Parathyroid adenoma (tissue), 2 donors: ENCODE data around the gene SPON1.

Source experiments
- H2AFZ ChIP-seq: fragments of 300-600 bp; sonication (generic); one replicate; pipeline ENCODE4 v1.7.0; 2017; ENCODE audit warnings: antibody characterized with exemption, mild to moderate bottlenecking
- H3K27ac ChIP-seq: fragments of 300-600 bp; sonication (generic); one replicate; pipeline ENCODE4 v1.7.0; 2017
- H3K27me3 ChIP-seq: fragments of 300-600 bp; sonication (generic); one replicate; pipeline ENCODE4 v1.7.0; 2017; ENCODE audit warnings: low read length; ENCODE audit not compliant: control insufficient read depth, insufficient read depth
- H3K36me3 ChIP-seq: fragments of 300-600 bp; sonication (generic); one replicate; pipeline ENCODE4 v1.7.0; 2017; ENCODE audit warnings: low read length; ENCODE audit not compliant: control insufficient read depth, insufficient read depth
- H3K4me1 ChIP-seq: fragments of 300-600 bp; sonication (generic); one replicate; pipeline ENCODE4 v1.7.0; 2017; ENCODE audit warnings: control low read depth
- H3K4me2 ChIP-seq: fragments of 300-600 bp; sonication (generic); one replicate; pipeline ENCODE4 v1.7.0; 2017; ENCODE audit warnings: low read length
- H3K4me3 ChIP-seq: fragments of 300-600 bp; sonication (generic); one replicate; pipeline ENCODE4 v1.7.0; 2017; ENCODE audit warnings: low read depth, low read length
- H3K79me2 ChIP-seq: fragments of 300-600 bp; sonication (generic); one replicate; pipeline ENCODE4 v1.7.0; 2017; ENCODE audit warnings: control low read depth
- H3K9ac ChIP-seq: fragments of 300-600 bp; sonication (generic); one replicate; pipeline ENCODE4 v1.7.0; 2017; ENCODE audit warnings: mild to moderate bottlenecking
- H3K9me3 ChIP-seq: fragments of 300-600 bp; sonication (generic); one replicate; pipeline ENCODE4 v1.7.0; 2017; ENCODE audit warnings: low read length; ENCODE audit not compliant: control insufficient read depth
- TF ChIP-seq, protein P1 (sequence below): fragments of 300-600 bp; sonication (generic); IDR thresholded peaks from one replicate; pipeline ENCODE4 v1.7.0; 2017; ENCODE audit warnings: antibody characterized with exemption, mild to moderate bottlenecking
- donor health status: primary hyperparathyroidism.

Gene SPON1

GRCh38 chr11:14110629-14111028 lies 148.1 kb downstream of the SPON1 start:
- no peaks in the 10 kb centered on the region for H3K79me2 ChIP-seq
- H3K9ac ChIP-seq = no peak overlapping the region
- no peak overlapping the region for H3K4me3 ChIP-seq
- no peaks in the 10 kb centered on the region for H3K4me1 ChIP-seq
- H3K27ac ChIP-seq = no peak overlapping the region
- H3K27me3 ChIP-seq = no peaks in the 10 kb centered on the region
- H3K9me3 ChIP-seq = no peaks in the 10 kb centered on the region
- no peaks in the 10 kb centered on the region for H3K36me3 ChIP-seq
- no peak overlapping the region for H3K4me2 ChIP-seq
- H2AFZ ChIP-seq = no peak overlapping the region
- TF ChIP-seq, protein P1, sequence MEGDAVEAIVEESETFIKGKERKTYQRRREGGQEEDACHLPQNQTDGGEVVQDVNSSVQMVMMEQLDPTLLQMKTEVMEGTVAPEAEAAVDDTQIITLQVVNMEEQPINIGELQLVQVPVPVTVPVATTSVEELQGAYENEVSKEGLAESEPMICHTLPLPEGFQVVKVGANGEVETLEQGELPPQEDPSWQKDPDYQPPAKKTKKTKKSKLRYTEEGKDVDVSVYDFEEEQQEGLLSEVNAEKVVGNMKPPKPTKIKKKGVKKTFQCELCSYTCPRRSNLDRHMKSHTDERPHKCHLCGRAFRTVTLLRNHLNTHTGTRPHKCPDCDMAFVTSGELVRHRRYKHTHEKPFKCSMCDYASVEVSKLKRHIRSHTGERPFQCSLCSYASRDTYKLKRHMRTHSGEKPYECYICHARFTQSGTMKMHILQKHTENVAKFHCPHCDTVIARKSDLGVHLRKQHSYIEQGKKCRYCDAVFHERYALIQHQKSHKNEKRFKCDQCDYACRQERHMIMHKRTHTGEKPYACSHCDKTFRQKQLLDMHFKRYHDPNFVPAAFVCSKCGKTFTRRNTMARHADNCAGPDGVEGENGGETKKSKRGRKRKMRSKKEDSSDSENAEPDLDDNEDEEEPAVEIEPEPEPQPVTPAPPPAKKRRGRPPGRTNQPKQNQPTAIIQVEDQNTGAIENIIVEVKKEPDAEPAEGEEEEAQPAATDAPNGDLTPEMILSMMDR = no peak

- Histone ChIP-seq H3K4me2 (no peak overlapping the region), H3K36me3 (no peaks in the 10 kb centered on the region), H3K27me3 (no peaks in the 10 kb centered on the region), H3K4me1 (no peaks in the 10 kb centered on the region), H3K79me2 (no peaks in the 10 kb centered on the region), H3K9ac (no peak overlapping the region), H2AFZ (no peak overlapping the region), H3K9me3 (no peaks in the 10 kb centered on the region), H3K27ac (no peak overlapping the region), H3K4me3 (no peak overlapping the region)
- TF ChIP-seq, protein P1 = no peak
These were observed 149.0 kb downstream of the SPON1 start for GRCh38 chr11:14111496-14111895.

GRCh38 chr11:14112721-14113120 lies 150.2 kb downstream of the SPON1 start:
- H3K4me3 ChIP-seq = no peak overlapping the region
- TF ChIP-seq, protein P1 = no peak
- no peaks in the 10 kb centered on the region for H3K4me1 ChIP-seq
- no peak overlapping the region for H3K4me2 ChIP-seq
- H3K79me2 ChIP-seq = no peaks in the 10 kb centered on the region
- H3K27me3 ChIP-seq = no peaks in the 10 kb centered on the region
- H3K9ac ChIP-seq = no peak overlapping the region
- no peaks in the 10 kb centered on the region for H3K9me3 ChIP-seq
- H2AFZ ChIP-seq = no peak overlapping the region
- no peak overlapping the region for H3K27ac ChIP-seq
- no peaks in the 10 kb centered on the region for H3K36me3 ChIP-seq

GRCh38 chr11:14114269-14114668 lies 151.7 kb downstream of the SPON1 start:
- Histone ChIP-seq H3K4me2 (no peak overlapping the region), H3K4me1 (no peaks in the 10 kb centered on the region), H2AFZ (no peak overlapping the region), H3K27me3 (no peaks in the 10 kb centered on the region), H3K79me2 (no peaks in the 10 kb centered on the region), H3K36me3 (no peaks in the 10 kb centered on the region), H3K9ac (no peak overlapping the region), H3K4me3 (no peak overlapping the region), H3K27ac (no peak overlapping the region), H3K9me3 (no peaks in the 10 kb centered on the region)
- TF ChIP-seq, protein P1 = no peak

DNA sequence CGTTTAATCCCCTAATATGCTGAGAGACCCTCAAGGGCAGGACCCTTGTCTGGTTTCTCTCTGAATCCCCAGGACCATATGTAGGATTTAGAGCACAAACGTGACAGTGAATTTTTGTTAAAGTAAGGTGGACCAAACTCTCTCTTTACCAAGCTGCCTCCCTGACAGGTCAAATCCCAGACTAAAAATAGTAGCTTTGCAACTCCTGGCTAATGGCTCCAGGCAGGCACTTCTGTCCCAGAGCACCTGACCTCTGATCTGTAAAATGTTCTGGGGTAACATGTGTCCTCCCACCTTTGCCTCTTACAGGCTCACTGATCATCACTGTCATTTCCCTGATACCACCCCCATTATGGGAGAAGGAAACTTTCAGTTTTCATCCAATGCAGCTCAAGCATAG lies 152.3 kb downstream of the SPON1 start:
- Histone ChIP-seq H3K27ac (no peak overlapping the region), H2AFZ (no peak overlapping the region), H3K36me3 (no peaks in the 10 kb centered on the region), H3K4me1 (no peaks in the 10 kb centered on the region), H3K27me3 (no peaks in the 10 kb centered on the region), H3K9me3 (no peaks in the 10 kb centered on the region), H3K79me2 (no peaks in the 10 kb centered on the region), H3K4me2 (no peak overlapping the region), H3K9ac (no peak overlapping the region), H3K4me3 (no peak overlapping the region)
- TF ChIP-seq, protein P1 = no peak
